Renal cortical epithelial cell (primary cell): ENCODE data around the gene PLA2G3. TPM values are rescaled to one million over a fixed set of nuclear protein-coding genes. Genes with fewer than 3 reads are reported as not detected.
"Not testable (repeated sequence)": the region's sequence is repeated elsewhere in the genome, so short reads cannot be mapped to it uniquely, and the experiment has no call there.

Source experiments
- DNase-seq: peaks from one replicate; pipeline ENCODE4 v3.0.0-alpha.2; 2011; ENCODE audit warnings: low read depth
- total RNA-seq: library from RNA; depleted of rRNA; stranded (reverse); fragments of >200 nt; gene quantifications from 2 replicates; pipeline ENCODE4 v1.2.3, GENCODE V29; 2014

PLA2G3 gene
- total RNA-seq, 1 donor from 2014 or later = not detected

DNA sequence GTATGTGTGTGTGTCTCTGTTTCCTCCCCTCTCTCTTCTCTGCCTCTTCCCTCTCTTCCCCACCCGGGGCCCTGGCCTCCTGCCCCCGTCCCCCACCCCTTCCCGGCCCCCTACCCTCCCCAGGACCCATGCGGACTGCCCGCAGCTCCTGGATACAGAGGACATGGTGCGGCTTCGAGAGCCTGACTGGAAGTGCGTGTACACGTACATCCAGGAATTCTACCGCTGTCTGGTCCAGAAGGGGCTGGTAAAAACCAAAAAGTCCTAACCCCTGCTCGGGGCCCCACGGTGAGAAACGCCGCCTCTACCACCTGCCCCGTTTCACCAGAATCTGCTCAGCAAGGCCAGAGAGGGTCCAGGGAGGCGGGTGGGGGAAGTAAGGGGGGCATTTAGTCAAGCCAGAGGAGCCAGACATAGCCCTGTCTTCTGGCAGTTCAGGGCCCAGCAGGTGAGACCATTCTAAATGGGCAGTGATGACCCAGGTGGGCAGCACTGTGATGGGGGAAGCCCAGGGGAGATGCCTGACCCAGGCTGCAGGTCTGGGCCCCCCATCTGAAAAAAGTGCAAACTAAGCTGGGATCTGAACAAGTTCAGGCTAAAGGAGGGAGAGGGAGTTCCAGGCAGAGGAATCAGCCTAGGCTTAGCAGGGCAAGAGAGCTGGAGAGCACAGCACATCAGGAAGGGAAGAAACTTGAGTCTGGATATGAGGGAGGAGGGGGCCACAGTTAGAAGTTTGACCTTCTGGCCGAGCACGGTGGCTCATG is 39.4 kb downstream of the PLA2G3 start:
- no peak for DNase-seq

DNA sequence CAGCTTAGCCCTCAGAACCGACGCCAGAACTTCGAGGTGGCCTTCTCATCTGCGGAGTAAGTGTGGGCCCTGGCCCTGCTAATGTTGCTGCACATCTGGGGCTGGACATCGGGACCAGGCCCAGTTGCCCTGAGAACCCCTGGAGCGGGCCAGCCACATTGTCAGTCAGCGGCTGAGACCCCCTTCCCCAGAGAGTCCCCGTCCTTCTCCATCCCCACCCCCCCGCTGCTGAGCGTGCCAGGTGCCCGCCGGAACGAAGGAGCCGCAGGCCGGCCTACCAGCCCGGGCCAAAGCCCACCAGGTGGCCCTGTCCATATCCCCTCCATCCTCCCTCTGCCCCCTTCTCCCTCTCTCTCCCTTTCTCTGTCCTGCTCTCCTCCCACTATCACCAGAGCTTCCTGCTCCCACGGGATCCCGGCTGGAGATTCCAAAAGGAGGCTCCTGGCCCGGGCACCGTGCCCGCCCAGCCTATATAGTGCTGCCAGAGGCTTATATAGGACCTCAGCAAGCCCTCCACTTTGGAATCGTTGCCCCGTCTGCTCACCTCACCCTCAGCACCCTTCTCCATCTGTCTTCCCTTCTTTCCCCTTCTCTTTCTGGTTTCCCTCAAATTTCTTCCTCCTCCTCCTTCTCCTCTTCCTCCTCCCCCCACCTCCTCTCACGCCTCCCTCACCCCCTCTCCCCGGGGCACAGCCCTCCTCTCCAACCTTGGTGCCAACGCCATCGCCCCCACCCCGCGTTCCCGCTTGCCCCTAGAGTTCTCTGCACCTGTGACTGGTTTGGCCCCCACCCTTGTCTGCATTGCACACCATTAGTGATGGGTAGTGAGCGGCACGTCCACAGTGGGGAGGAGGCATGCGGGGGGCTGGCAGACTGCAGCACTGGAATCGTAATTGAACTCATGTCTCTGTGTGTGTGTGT is 40.2 kb downstream of the PLA2G3 start:
- DNase-seq = no peak

DNA sequence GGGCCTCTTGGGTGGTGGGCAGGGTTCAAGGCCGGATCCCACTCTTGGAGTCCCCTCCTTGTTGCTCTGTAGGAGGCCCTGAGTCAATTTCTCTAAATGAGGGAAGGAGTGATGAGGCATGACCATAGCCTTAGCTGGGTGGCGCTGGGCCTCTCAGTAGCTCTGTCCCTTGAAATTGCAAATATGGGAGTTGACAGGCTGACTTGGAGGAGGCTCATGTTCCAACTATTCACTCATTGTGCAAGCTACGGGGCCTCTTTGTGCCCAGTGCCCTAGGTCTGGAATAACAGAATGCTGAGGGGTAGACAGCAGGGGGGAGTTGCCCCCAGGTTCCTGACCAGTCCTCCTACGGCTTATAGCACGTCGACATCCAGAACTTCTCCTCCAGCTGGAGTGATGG is 40.9 kb downstream of the PLA2G3 start:
- no peak for DNase-seq

- no peak for DNase-seq
These were observed 41.6 kb downstream of the PLA2G3 start for GRCh38 chr22:31098632-31099110.

DNA sequence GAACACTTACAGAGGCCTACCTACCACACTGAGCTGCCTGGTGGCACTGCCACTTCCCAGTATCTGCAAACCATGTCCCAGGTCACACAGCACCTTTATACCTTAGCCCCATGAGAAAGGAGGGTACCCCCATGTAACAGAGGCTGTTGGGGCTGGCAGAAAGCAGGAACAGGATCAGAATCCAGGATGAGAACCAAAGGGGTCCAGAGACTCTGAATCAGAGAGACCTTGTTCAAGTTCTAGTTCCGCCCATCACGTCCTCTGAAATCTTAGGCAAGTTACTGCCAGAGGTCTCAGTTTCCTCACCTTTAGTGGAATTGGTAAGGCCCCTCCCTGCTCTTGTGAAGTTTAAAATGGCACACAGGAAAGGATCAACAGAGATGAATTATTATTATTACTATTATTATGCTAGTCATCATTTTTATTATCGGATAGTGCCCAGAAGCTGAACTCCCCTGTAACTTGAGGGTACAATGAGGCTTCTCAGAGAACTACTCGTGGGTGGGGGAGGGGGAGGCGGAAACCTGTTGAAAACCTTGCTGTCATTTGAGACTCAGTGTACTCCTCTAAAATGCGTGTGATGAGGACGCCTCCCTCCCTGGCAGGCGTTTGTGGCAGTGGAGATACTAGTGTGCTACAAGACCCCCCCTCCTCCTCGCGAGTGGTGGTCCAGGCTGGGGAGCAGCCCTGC is 42.2 kb downstream of the PLA2G3 start:
- DNase-seq = no peak

GRCh38 chr22:31097539-31097938 is 42.8 kb downstream of the PLA2G3 start:
- not testable (repeated sequence) for DNase-seq

- no peak for DNase-seq
These were observed 43.5 kb downstream of the PLA2G3 start for GRCh38 chr22:31096657-31097279.

DNA sequence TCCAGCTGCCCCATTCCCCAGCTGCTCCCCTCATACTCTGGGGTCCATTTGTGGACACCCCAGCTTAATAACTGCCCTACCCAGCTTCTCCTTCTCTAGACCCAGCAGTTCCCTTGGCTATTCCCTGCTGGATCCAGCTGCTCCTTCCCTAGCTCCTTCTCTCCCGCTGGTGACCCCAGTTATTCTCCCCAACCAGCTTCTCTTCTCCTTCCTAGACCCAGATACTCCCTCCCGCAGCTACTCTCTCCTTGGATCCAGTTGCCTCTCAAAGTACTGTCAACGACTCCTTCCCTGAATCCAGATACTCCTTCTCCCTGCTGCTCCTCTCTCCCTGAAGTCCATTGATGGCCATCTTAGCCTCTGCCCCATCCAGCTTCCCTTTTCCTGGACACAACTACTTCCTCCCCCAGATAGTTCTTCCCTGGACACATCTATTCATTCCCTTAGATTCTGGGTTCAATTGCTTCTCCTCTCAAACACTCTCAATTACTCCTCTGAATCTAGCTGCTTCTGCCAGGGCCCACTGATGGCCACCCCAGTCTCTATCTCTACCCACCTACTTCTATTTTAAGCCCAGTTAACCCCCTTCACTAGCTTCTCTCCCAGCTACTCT is 44.6 kb downstream of the PLA2G3 start:
- no peak for DNase-seq

DNA sequence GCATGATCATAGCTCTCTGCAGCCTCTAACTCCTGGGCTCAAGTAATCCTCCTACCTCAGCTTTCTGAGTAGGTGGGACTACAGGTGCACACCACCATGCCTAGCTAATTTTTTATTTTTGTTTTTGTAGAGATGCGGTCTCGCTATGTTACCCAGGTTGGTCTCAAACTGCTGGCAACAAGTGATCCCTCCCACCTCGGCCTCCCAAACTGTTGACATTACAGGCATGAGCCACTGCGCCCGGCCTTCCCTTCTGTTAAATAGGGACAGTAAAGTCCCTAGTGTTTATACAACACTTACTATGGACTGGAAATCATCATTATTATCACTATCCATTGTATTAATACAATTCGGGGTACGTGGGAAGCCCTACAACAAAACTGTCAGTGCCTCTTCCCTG is 45.6 kb downstream of the PLA2G3 start:
- no peak for DNase-seq

- DNase-seq = no peak
These were observed 46.2 kb downstream of the PLA2G3 start for GRCh38 chr22:31094021-31094551.

DNA sequence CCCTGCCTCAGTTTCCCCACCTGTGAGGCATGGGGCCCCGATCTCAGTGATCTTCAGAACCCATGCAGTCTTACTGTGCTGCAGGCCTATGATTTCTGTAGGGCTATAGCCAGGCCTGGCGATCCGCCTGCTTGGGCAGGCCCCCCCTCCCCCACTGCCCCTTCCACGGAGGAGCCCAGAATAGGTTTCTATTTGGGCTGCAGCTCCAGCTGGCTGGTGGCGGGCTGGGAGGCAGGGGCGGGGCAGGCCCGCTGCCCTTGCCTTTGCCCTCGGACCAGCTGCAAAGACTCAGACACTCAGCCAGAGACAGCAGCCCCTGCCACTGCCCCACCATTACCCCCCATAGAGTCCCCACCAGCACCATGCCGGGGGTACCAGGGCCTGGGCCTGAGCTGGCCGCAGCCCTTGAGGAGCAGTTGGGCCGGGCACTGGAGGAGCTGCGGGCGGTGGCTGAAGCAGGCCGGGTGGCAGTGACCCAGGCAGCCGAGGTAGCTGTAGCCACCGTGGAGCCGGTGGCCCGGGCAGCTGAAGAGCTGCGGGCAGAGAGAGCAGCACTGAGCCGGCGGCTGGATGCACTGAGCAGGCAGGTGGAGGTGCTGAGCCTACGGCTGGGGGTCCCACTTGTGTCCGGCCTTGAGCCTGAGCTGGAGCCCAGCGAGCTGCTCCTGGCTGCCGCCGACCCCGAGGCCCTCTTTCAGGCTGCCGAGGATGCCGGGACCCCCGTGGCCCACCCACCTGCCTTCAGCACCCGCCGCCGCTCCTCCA is 47.0 kb downstream of the PLA2G3 start:
- no peak for DNase-seq

- DNase-seq = no peak
These were observed 48.1 kb downstream of the PLA2G3 start for GRCh38 chr22:31092161-31092560.

- no peak for DNase-seq
These were observed 49.0 kb downstream of the PLA2G3 start for GRCh38 chr22:31091106-31091975.

DNA sequence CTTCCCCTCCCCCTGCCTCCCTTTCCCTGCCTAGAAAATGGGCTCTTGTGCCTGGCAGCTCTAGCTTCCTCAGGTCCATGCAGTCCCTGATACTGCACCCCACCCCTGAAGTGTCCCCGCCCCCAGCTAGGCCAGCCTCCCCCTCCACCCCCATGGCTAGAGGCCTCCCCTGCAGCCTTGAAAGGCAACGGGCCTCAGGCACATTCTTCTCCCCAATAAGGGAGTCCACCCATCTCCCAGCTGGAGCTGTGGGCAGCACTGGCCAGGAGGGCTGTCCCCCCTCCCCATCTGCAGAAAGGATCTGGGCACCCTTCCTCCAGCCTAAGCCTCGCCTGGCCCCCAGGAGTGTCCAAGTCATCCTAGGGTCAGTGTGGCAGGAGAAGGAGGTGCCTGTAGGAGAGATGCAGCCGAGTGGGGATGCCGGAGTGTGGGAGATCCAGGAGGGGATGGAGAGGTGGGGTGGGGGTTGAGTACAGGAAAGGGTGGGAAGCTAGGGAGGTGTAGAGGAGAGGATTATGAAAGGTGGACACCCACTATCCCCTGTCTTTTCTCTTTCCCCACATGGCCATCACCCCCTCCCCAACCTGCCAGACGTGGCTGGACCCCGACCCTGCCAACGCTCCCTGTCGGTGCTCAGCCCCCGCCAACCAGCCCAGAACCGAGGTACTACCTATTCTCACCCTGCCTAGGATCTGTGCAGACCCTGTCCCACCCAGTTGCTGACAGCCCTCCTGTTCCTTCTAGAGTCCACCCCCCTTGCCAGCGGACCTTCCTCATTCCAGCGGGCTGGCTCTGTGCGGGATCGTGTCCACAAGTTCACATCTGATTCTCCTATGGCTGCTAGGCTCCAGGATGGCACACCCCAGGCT is 49.9 kb downstream of the PLA2G3 start:
- no peak for DNase-seq

DNA sequence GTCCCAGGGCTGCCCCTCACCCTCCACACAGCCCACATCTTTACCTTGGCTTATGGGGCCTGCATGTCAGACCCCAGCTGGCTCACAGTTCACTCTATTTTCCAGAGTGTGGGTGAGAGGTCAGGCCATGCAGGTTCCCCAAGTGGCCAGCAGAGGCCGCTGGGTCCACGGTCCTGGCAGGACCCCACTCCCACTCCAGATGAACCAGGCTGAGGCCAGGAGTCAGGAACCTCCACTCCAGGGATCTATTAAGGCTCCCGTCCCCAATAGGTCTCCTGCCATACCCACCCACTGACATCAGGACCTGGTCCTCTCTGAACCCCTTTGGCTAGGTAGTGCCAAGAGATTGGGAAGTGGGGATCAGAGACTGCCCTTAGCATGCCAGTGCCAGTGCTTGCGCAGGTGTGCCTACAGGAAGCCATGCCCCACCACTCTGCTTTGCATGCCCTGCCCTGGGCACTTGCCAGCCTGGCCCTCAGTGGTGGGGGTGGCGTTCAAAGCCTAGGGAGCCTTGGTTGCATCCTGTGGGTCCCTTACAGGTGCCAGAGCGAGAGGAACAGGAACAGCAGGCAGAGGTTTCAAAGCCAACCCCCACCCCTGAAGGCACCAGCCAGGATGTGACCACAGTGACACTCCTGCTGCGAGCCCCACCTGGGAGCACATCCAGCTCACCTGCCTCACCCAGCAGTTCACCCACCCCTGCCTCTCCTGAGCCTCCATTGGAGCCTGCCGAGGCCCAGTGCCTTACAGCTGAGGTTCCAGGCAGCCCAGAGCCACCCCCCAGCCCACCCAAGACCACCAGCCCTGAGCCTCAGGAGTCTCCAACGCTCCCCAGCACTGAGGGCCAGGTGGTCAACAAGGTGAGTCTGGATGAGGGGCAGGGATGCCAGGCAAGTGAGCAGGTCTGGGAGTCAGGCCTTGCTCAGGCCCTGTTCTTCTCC is 50.9 kb downstream of the PLA2G3 start:
- DNase-seq = no peak

- no peak for DNase-seq
These were observed 51.9 kb downstream of the PLA2G3 start for GRCh38 chr22:31088233-31088986.
